HepG2 (cell line): ENCODE results near the gene KLHL12. TPM values are rescaled to one million over a fixed set of nuclear protein-coding genes. Genes with fewer than 3 reads are reported as not detected.
A peak's percentile ranks its signal among the peaks of the same experiment; 100 is the strongest.

Experiments
- ATRX ChIP-seq: sonication (generic); formaldehyde crosslinking; IDR thresholded peaks from 2 replicates; pipeline ENCODE4 v1.4.0; 2020; ENCODE audit warnings: missing genetic modification reagents, borderline replicate concordance
- CBX2 ChIP-seq, 2 experiments: fragments of 200-600 bp in 1 of 2; sonication (generic); formaldehyde crosslinking in 1 of 2; IDR thresholded peaks; 2 replicates each; pipeline versions ENCODE4 v1.7.0 to v1.8.1; 2018 to 2022; ENCODE audit warnings: low read depth in 2 of 2, low read length in 1 of 2, mild to moderate bottlenecking in 1 of 2, missing genetic modification reagents in 1 of 2
- CEBPZ ChIP-seq: IDR thresholded peaks from 2 replicates; pipeline ENCODE4 v1.6.1; 2012; ENCODE audit warnings: low read length, improper control_type of control experiment
- ELF1 ChIP-seq: sonication (generic); formaldehyde crosslinking; IDR thresholded peaks from 2 replicates; pipeline ENCODE4 v1.4.0; 2020; ENCODE audit warnings: missing genetic modification reagents
- FOXO4 ChIP-seq: sonication (generic); formaldehyde crosslinking; conservative IDR thresholded peaks from 2 replicates; pipeline ENCODE4 v1.8.1; 2023; ENCODE audit warnings: missing genetic modification reagents
- GTF3A ChIP-seq: sonication (generic); formaldehyde crosslinking; conservative IDR thresholded peaks from 2 replicates; pipeline ENCODE4 v1.4.0; 2020; ENCODE audit warnings: mild to moderate bottlenecking, missing genetic modification reagents
- MAX ChIP-seq: IDR thresholded peaks from 2 replicates; pipeline ENCODE4 v1.6.1; 2012; ENCODE audit warnings: inconsistent platforms
- NFIC ChIP-seq: IDR thresholded peaks from 2 replicates; pipeline ENCODE4 v1.6.1; 2012; ENCODE audit warnings: mild to moderate bottlenecking, low read length, inconsistent platforms
- PITX1 ChIP-seq: sonication (generic); formaldehyde crosslinking; IDR thresholded peaks from 2 replicates; pipeline ENCODE4 v1.5.1; 2020; ENCODE audit warnings: mild to moderate bottlenecking, missing genetic modification reagents
- RBAK ChIP-seq: sonication (generic); formaldehyde crosslinking; IDR thresholded peaks from 2 replicates; pipeline ENCODE4 v1.5.1; 2020; ENCODE audit warnings: mild to moderate bottlenecking, missing genetic modification reagents
- RBFOX2 ChIP-seq: fragments of 200-400 bp; formaldehyde crosslinking; IDR thresholded peaks from 2 replicates; pipeline ENCODE4 v1.6.1; 2017; ENCODE audit warnings: low read depth, mild to moderate bottlenecking, low read length
- SMYD3 ChIP-seq: sonication (generic); formaldehyde crosslinking; IDR thresholded peaks from 2 replicates; pipeline ENCODE4 v1.8.1; 2023; ENCODE audit warnings: mild to moderate bottlenecking, missing genetic modification reagents
- TBX3 ChIP-seq: fragments of 450-650 bp; IDR thresholded peaks from 2 replicates; pipeline ENCODE4 v1.6.1; 2017; ENCODE audit warnings: antibody characterized with exemption, mild to moderate bottlenecking, inconsistent platforms, borderline replicate concordance
- TEF ChIP-seq: sonication (generic); formaldehyde crosslinking; IDR thresholded peaks from 2 replicates; pipeline ENCODE4 v1.5.0; 2020; ENCODE audit warnings: missing genetic modification reagents
- ZBTB21 ChIP-seq: sonication (generic); formaldehyde crosslinking; IDR thresholded peaks from 2 replicates; pipeline ENCODE4 v1.4.0; 2020; ENCODE audit warnings: missing genetic modification reagents
- ZNF207 ChIP-seq: fragments of 450-650 bp; IDR thresholded peaks from 2 replicates; pipeline ENCODE4 v1.6.1; 2016; ENCODE audit warnings: antibody characterized with exemption, borderline replicate concordance
- ZNF503 ChIP-seq: sonication (generic); formaldehyde crosslinking; IDR thresholded peaks from 2 replicates; pipeline ENCODE4 v1.4.0; 2020; ENCODE audit warnings: missing genetic modification reagents
- ZNF512 ChIP-seq: sonication (generic); formaldehyde crosslinking; IDR thresholded peaks from 2 replicates; pipeline ENCODE4 v1.4.0; 2020; ENCODE audit warnings: mild to moderate bottlenecking, missing genetic modification reagents
- ZNF720 ChIP-seq: sonication (generic); formaldehyde crosslinking; IDR thresholded peaks from 2 replicates; pipeline ENCODE4 v1.4.0; 2020; ENCODE audit warnings: missing genetic modification reagents
- ZNF747 ChIP-seq: sonication (generic); formaldehyde crosslinking; IDR thresholded peaks from 2 replicates; pipeline ENCODE4 v1.8.1; 2023; ENCODE audit warnings: missing genetic modification reagents, mild to moderate bottlenecking, borderline replicate concordance
- ZNF841 ChIP-seq: sonication (generic); formaldehyde crosslinking; IDR thresholded peaks from 2 replicates; pipeline ENCODE4 v1.8.1; 2023; ENCODE audit warnings: missing genetic modification reagents, borderline replicate concordance
- polyA plus RNA-seq, 8 experiments: library from polyadenylated mRNA; depleted of rRNA in 3 of 8; stranded (reverse) in 7 of 8; unstranded in 1 of 8; fragments of >200 nt; fragmentation: Illumina TruSeq in 4 of 8; extraction: Trizol in 4 of 8; gene quantifications; 2 replicates each; pipeline versions ENCODE4 v1.2.1 to v1.2.3, GENCODE V29; 2011 to 2016; ENCODE audit warnings: low read depth in 4 of 8, missing spikeins in 1 of 8, mixed read lengths in 1 of 8; ENCODE audit not compliant: insufficient read depth in 1 of 8
- total RNA-seq, 5 experiments: library from RNA; depleted of rRNA; stranded (reverse); fragments of >200 nt; fragmentation: Illumina TruSeq; extraction: Trizol; gene quantifications; 2 replicates each; pipeline ENCODE4 v1.2.3, GENCODE V29; 2016; ENCODE audit warnings: low read depth in 1 of 5

KLHL12 gene
- total and polyA plus RNA-seq, 2 of the 13 experiments (the other 11 are each of a cell fraction or from before 2014, with no cell fraction given) = 19.2 to 25.2 TPM

- TF ChIP-seq ZNF503 (no peak; the same call in 1 of the 2 replicates), RBFOX2 (peak; percentile 63), PITX1 (CRISPR knock-in tag) (peak; percentile 37; the same call in 1 of the 2 replicates), CBX2 (IDR thresholded peaks at IDR 0.05; ENCODE audit: low read depth, low read length) (no peak), CBX2 (CRISPR knock-in tag; IDR thresholded peaks at IDR 0.05; ENCODE audit: low read depth) (no peak), ZBTB21 (CRISPR knock-in tag) (no peak), MAX (peak; percentile 23; the same call in 1 of the 2 replicates), ELF1 (no peak), CEBPZ (no peak), SMYD3 (CRISPR knock-in tag) (no peak), TBX3 (no peak), GTF3A (CRISPR knock-in tag) (peak; percentile 11; the same call in 1 of the 2 replicates), ZNF841 (no peak), ZNF747 (CRISPR knock-in tag) (no peak), FOXO4 (CRISPR knock-in tag) (no peak), RBAK (CRISPR knock-in tag) (no peak), ZNF512 (no peak), NFIC (no peak), ZNF720 (CRISPR knock-in tag) (no peak), ZNF207 (no peak), ATRX (CRISPR knock-in tag) (no peak), TEF (no peak)
Measured at GRCh38 chr1:202860744-202861419, 66.2 kb downstream of the KLHL12 start (continued).
